Effector memory CD4-positive, alpha-beta T cell (primary cell): ENCODE data around the gene KANSL1L.

Experiments used
- DNase-seq, 3 donors: peaks; one replicate each; pipeline ENCODE4 v3.0.0-alpha.2; 2020
- H3K27ac ChIP-seq: 2 replicates; pipeline ENCODE4 v1.7.0; 2013; ENCODE audit warnings: mild to moderate bottlenecking, low read length, moderate library complexity; ENCODE audit not compliant: insufficient read depth, poor library complexity, severe bottlenecking
- H3K27me3 ChIP-seq: replicated peaks from 2 replicates; pipeline ENCODE4 v1.7.0; 2013; ENCODE audit warnings: mild to moderate bottlenecking, low read length; ENCODE audit not compliant: insufficient read depth, control insufficient read depth, poor library complexity, severe bottlenecking
- H3K36me3 ChIP-seq: 2 replicates; pipeline ENCODE4 v1.7.0; 2013; ENCODE audit warnings: mild to moderate bottlenecking, low read length, moderate library complexity; ENCODE audit not compliant: control insufficient read depth, insufficient read depth
- H3K4me1 ChIP-seq: 2 replicates; pipeline ENCODE4 v1.7.0; 2013; ENCODE audit warnings: low read length, mild to moderate bottlenecking; ENCODE audit not compliant: control insufficient read depth, insufficient read depth, poor library complexity, severe bottlenecking
- H3K4me3 ChIP-seq: 2 replicates; pipeline ENCODE4 v1.7.0; 2013; ENCODE audit warnings: low read length, low read depth, mild to moderate bottlenecking; ENCODE audit not compliant: insufficient read depth, poor library complexity, severe bottlenecking
- H3K9me3 ChIP-seq: 2 replicates; pipeline ENCODE4 v1.7.0; 2013; ENCODE audit warnings: mild to moderate bottlenecking, low read length, moderate library complexity; ENCODE audit not compliant: control insufficient read depth

KANSL1L gene

DNA sequence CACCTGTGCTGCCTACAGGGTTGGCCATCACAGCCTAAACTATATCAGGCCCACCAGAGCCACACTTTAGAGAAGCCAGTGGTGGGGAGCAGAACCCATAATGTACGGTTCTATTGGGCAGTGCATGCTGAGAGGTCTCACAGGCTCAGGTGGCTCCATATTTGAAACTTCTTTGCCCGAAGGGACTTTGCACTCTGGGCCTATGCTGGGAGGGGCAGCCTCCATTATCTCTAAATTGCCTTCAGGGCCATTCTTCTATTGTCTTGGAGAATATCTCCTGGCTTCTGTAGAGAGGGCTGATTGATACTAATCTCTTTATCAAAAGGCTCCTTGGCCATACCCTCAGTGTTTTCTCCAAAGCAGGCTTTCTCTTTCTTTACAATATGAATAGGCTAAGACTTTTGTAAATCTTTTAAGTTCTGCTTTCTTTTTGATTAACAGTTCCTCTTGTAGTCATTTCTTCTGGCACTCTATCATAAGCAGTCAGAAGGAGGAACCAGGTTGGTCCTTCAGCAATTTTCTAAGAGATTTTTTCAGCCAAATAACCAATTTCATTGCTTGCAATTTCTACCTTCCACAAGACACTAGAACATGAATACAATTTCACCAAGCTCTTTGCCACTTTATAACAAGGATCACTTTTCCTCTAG, 124.2 kb downstream of the KANSL1L start:
- H3K4me3 ChIP-seq = no peak overlapping the region

GRCh38 chr2:210038078-210038477, 133.1 kb downstream of the KANSL1L start:
- no peak overlapping the region for H3K4me3 ChIP-seq
- H3K27me3 ChIP-seq = no peaks in the 10 kb centered on the region

More for the DNA sequence above, 124.2 kb downstream of the KANSL1L start:
- H3K27me3 ChIP-seq = no peaks in the 10 kb centered on the region
- DNase-seq = no peak
- H3K4me1 ChIP-seq = no peaks in the 10 kb centered on the region
- no peak overlapping the region for H3K27ac ChIP-seq
- H3K9me3 ChIP-seq = no peaks in the 10 kb centered on the region
- no peaks in the 10 kb centered on the region for H3K36me3 ChIP-seq

DNA sequence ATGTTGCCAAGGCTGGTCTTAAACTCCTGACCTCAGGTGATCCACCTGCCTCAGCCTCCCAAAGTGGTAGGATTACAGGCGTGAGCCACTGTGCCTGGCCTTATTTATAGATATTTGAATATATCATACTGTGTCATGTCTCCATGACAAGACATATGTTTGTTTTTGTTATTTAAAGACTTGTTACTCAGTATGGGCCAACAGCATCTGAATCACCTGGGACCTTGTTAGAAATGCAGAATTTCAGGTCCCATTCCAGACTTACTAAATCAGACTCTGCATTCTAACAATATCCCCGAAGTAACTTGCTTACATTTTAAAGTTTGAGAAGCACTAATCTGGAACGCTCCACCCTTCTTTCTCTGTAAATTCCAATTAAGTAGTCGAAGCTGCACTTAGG, 135.5 kb downstream of the KANSL1L start:
- Histone ChIP-seq H3K27ac (no peak overlapping the region), H3K4me1 (no peaks in the 10 kb centered on the region), H3K27me3 (no peaks in the 10 kb centered on the region), H3K36me3 (no peaks in the 10 kb centered on the region), H3K9me3 (no peaks in the 10 kb centered on the region), H3K4me3 (no peak overlapping the region)
- DNase-seq = no peak

More at GRCh38 chr2:210038078-210038477, 133.1 kb downstream of the KANSL1L start:
- H3K9me3 ChIP-seq = no peaks in the 10 kb centered on the region
- no peak for DNase-seq
- H3K4me1 ChIP-seq = no peaks in the 10 kb centered on the region
- peaks cover 8% of the 10 kb centered on the region for H3K36me3 ChIP-seq
- no peak overlapping the region for H3K27ac ChIP-seq

DNA sequence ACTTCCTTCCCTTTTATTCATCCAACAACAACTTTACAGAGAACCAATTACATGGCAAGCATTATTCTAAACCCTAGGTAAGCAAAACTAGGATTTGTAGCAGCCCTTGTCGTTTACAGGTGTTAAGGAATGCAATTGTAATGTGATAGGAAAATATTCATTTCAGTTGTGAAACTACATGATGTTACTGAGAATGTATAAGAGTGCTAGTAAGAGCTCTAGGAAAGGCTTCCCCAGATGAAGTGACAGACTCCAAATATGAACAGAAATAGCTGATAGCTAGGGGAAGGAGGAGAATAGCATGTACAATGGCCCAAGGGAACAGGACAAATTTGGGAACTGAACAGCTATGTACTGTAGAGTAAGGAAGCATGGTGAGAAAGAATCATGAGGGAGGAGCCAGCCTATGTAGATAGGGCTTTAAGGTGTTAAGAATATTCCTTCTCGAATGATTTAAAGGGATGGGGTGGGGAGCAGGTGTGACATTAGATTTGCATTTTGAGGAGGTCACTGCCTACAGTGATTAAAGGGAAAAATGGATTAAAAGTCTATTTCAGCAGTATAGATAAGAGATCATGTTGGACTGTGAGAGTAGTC, 137.0 kb downstream of the KANSL1L start:
- Histone ChIP-seq H3K36me3 (no peaks in the 10 kb centered on the region), H3K27ac (no peak overlapping the region), H3K9me3 (no peaks in the 10 kb centered on the region), H3K27me3 (no peaks in the 10 kb centered on the region), H3K4me3 (no peak overlapping the region), H3K4me1 (no peaks in the 10 kb centered on the region)
- DNase-seq = no peak

GRCh38 chr2:210028178-210028577, 143.0 kb downstream of the KANSL1L start:
- H3K27me3 ChIP-seq = no peaks in the 10 kb centered on the region
- H3K27ac ChIP-seq = no peak overlapping the region
- H3K9me3 ChIP-seq = no peaks in the 10 kb centered on the region
- peaks cover 4% of the 10 kb centered on the region for H3K36me3 ChIP-seq
- H3K4me3 ChIP-seq = no peak overlapping the region
- no peak for DNase-seq
- H3K4me1 ChIP-seq = no peaks in the 10 kb centered on the region

- no peak for DNase-seq
- Histone ChIP-seq H3K4me3 (no peak overlapping the region), H3K4me1 (no peaks in the 10 kb centered on the region), H3K9me3 (no peaks in the 10 kb centered on the region), H3K36me3 (peaks cover 9% of the 10 kb centered on the region), H3K27ac (no peak overlapping the region), H3K27me3 (no peaks in the 10 kb centered on the region)
Measured at GRCh38 chr2:210027608-210028007, 143.6 kb downstream of the KANSL1L start.

- H3K4me1 ChIP-seq = no peaks in the 10 kb centered on the region
- no peaks in the 10 kb centered on the region for H3K9me3 ChIP-seq
- H3K4me3 ChIP-seq = no peak overlapping the region
- H3K27me3 ChIP-seq = no peaks in the 10 kb centered on the region
- no peak for DNase-seq
- H3K27ac ChIP-seq = no peak overlapping the region
- peaks cover 52% of the 10 kb centered on the region for H3K36me3 ChIP-seq
Measured at GRCh38 chr2:210022824-210023223, 148.4 kb downstream of the KANSL1L start.

DNA sequence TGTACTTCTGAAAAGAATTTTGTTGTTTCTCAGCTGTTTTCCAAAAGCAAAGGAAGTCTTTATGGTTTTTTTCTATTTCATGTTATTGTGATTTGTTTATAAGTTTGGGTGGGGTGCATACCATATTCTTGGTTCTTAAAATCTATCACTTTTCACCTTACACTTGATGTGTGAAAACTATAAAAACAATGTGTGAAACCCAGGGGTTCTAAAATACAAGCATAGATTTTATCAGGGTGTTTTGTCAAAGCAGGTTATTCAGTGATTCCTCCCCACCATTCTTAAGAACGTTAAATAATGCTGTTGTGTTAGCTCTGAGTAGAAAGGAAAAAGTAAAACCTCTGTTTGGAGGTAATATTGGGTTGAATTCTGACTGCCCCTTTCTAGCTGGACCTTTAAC, 151.1 kb downstream of the KANSL1L start:
- no peaks in the 10 kb centered on the region for H3K27me3 ChIP-seq
- no peaks in the 10 kb centered on the region for H3K9me3 ChIP-seq
- H3K4me1 ChIP-seq = no peaks in the 10 kb centered on the region
- H3K36me3 ChIP-seq = peaks cover 75% of the 10 kb centered on the region
- no peak for DNase-seq
- no peak overlapping the region for H3K4me3 ChIP-seq
- H3K27ac ChIP-seq = no peak overlapping the region

DNA sequence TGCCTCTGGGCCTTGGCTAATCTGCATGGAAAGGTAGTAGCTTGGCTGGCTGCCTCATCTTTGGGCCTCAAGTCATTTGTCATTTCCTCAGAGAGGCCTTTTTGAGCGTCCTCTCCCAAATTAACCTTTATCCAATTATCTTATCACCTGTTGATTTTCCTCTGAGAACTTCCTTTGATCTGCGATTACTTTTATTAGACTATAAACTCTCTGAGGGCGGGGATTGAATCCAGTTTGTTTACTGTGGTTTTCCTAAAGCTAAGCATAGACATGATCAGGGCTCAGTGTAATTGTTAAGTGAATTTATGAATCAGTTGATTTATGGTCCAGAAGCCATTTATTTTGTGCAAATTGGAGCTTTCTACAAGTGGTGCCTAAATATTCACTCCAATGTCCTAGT, 161.3 kb downstream of the KANSL1L start:
- Histone ChIP-seq H3K9me3 (no peaks in the 10 kb centered on the region), H3K27ac (no peak overlapping the region), H3K4me3 (no peak overlapping the region), H3K27me3 (no peaks in the 10 kb centered on the region), H3K4me1 (no peaks in the 10 kb centered on the region), H3K36me3 (peaks cover 6% of the 10 kb centered on the region)
- no peak for DNase-seq

GRCh38 chr2:210009126-210009525, 162.1 kb downstream of the KANSL1L start:
- Histone ChIP-seq H3K4me3 (no peak overlapping the region), H3K4me1 (no peaks in the 10 kb centered on the region), H3K27ac (no peak overlapping the region), H3K27me3 (no peaks in the 10 kb centered on the region), H3K36me3 (peaks cover 3% of the 10 kb centered on the region), H3K9me3 (no peaks in the 10 kb centered on the region)
- no peak for DNase-seq
